Parathyroid adenoma (tissue), 2 donors: ENCODE measurements around the gene ADAMTS6.

Experiments
- H2AFZ ChIP-seq: fragments of 300-600 bp; sonication (generic); one replicate; pipeline ENCODE4 v1.7.0; 2017; ENCODE audit warnings: antibody characterized with exemption, mild to moderate bottlenecking
- H3K27ac ChIP-seq: fragments of 300-600 bp; sonication (generic); one replicate; pipeline ENCODE4 v1.7.0; 2017
- H3K27me3 ChIP-seq: fragments of 300-600 bp; sonication (generic); one replicate; pipeline ENCODE4 v1.7.0; 2017; ENCODE audit warnings: low read length; ENCODE audit not compliant: control insufficient read depth, insufficient read depth
- H3K36me3 ChIP-seq: fragments of 300-600 bp; sonication (generic); one replicate; pipeline ENCODE4 v1.7.0; 2017; ENCODE audit warnings: low read length; ENCODE audit not compliant: control insufficient read depth, insufficient read depth
- H3K4me1 ChIP-seq: fragments of 300-600 bp; sonication (generic); one replicate; pipeline ENCODE4 v1.7.0; 2017; ENCODE audit warnings: control low read depth
- H3K4me2 ChIP-seq: fragments of 300-600 bp; sonication (generic); one replicate; pipeline ENCODE4 v1.7.0; 2017; ENCODE audit warnings: low read length
- H3K4me3 ChIP-seq: fragments of 300-600 bp; sonication (generic); one replicate; pipeline ENCODE4 v1.7.0; 2017; ENCODE audit warnings: low read depth, low read length
- H3K79me2 ChIP-seq: fragments of 300-600 bp; sonication (generic); one replicate; pipeline ENCODE4 v1.7.0; 2017; ENCODE audit warnings: control low read depth
- H3K9ac ChIP-seq: fragments of 300-600 bp; sonication (generic); one replicate; pipeline ENCODE4 v1.7.0; 2017; ENCODE audit warnings: mild to moderate bottlenecking
- H3K9me3 ChIP-seq: fragments of 300-600 bp; sonication (generic); one replicate; pipeline ENCODE4 v1.7.0; 2017; ENCODE audit warnings: low read length; ENCODE audit not compliant: control insufficient read depth
- CTCF ChIP-seq: fragments of 300-600 bp; sonication (generic); IDR thresholded peaks from one replicate; pipeline ENCODE4 v1.7.0; 2017; ENCODE audit warnings: antibody characterized with exemption, mild to moderate bottlenecking
- donor health status: primary hyperparathyroidism.

The ADAMTS6 gene

GRCh38 chr5:65117525-65117924 is 364.2 kb downstream of the ADAMTS6 start:
- Histone ChIP-seq H3K27me3 (no peaks in the 10 kb centered on the region), H3K9me3 (no peaks in the 10 kb centered on the region), H3K79me2 (no peaks in the 10 kb centered on the region), H3K27ac (no peak overlapping the region), H3K4me1 (no peaks in the 10 kb centered on the region), H3K4me2 (no peak overlapping the region), H2AFZ (no peak overlapping the region), H3K4me3 (no peak overlapping the region), H3K36me3 (no peaks in the 10 kb centered on the region), H3K9ac (no peak overlapping the region)
- TF ChIP-seq CTCF: no peak

GRCh38 chr5:65113771-65114170 is 367.9 kb downstream of the ADAMTS6 start:
- Histone ChIP-seq H3K9ac (no peak overlapping the region), H3K9me3 (no peaks in the 10 kb centered on the region), H3K36me3 (no peaks in the 10 kb centered on the region), H3K27me3 (no peaks in the 10 kb centered on the region), H3K4me3 (no peak overlapping the region), H3K4me1 (no peaks in the 10 kb centered on the region), H3K27ac (no peak overlapping the region), H2AFZ (no peak overlapping the region), H3K4me2 (no peak overlapping the region), H3K79me2 (no peaks in the 10 kb centered on the region)
- no peak for TF ChIP-seq CTCF

GRCh38 chr5:65111961-65112658 is 369.6 kb downstream of the ADAMTS6 start:
- H3K4me2 ChIP-seq: no peak overlapping the region
- H3K4me1 ChIP-seq: no peaks in the 10 kb centered on the region
- H2AFZ ChIP-seq: no peak overlapping the region
- no peaks in the 10 kb centered on the region for H3K9me3 ChIP-seq
- no peaks in the 10 kb centered on the region for H3K79me2 ChIP-seq
- H3K27me3 ChIP-seq: no peaks in the 10 kb centered on the region
- H3K27ac ChIP-seq: no peak overlapping the region
- H3K4me3 ChIP-seq: no peak overlapping the region
- TF ChIP-seq CTCF: no peak
- H3K36me3 ChIP-seq: no peaks in the 10 kb centered on the region
- no peak overlapping the region for H3K9ac ChIP-seq

- no peak overlapping the region for H3K9ac ChIP-seq
- H2AFZ ChIP-seq: no peak overlapping the region
- H3K36me3 ChIP-seq: no peaks in the 10 kb centered on the region
- no peak overlapping the region for H3K4me2 ChIP-seq
- no peak for TF ChIP-seq CTCF
- no peaks in the 10 kb centered on the region for H3K27me3 ChIP-seq
- H3K9me3 ChIP-seq: no peaks in the 10 kb centered on the region
- no peak overlapping the region for H3K4me3 ChIP-seq
- no peak overlapping the region for H3K27ac ChIP-seq
- H3K4me1 ChIP-seq: no peaks in the 10 kb centered on the region
- no peaks in the 10 kb centered on the region for H3K79me2 ChIP-seq
Measured at GRCh38 chr5:65108786-65109743, 372.7 kb downstream of the ADAMTS6 start.
